ENCODE results near the gene MTSS2. TPM values are rescaled to one million over a fixed set of nuclear protein-coding genes. Genes with fewer than 3 reads are reported as not detected.
A peak's percentile ranks its signal among the peaks of the same experiment; 100 is the strongest.

Gene MTSS2
- total RNA-seq, 1 donor from 2014 or later: 83.9 TPM

DNA sequence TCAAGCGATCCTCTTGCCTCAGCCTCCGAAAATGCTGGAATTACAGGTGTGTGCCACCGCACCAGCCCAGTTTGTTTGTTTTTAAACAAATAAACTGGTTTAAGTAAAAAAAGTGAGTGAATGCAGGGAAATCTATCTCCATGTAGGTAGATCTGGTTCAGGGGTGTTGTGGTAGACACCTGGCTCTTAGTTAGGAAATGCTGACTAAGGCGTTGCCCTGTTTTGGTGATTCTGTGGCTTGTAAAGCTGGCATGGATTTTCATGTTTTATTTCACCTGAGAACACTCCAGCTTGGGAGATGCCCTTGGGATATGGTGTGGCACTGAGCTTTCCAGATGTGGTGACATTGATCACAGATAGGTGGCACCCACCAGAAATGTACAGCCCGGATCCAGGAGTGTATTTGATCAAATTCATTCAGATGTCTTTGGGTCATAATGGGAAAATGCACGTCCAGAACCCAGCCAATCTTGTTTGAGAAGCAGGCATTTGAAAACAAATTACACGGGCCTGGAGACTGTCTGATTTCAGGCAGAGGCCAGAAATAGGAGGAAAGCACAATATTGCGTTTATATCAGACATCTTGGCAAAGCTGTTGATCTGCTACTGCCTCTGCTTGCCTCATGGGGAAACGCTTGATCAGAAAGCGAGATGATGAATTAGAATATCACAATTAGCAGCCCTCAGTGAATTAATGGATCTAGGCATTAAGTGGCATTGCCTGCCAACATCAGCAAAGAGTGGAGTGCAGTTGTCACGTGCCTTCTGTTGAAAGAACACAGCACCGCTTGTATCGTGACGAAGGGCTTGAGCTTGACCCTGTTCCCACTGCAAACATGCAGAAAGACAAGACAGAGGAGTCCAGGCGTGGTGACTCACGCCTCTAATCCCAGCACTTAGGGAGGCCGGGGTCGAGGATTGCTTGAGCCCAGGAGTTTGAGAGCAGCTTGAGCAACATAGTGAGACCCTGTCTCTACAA lies 46.8 kb downstream of the MTSS2 start:
- no peak overlapping the region for H3K4me3 ChIP-seq
- intact Hi-C loops (cut with micrococcal nuclease): no loop called here
- H3K4me1 ChIP-seq: peaks cover 7% of the 10 kb centered on the region
- H3K9me3 ChIP-seq (replicated peaks): no peaks in the 10 kb centered on the region
- TF ChIP-seq, protein P1, sequence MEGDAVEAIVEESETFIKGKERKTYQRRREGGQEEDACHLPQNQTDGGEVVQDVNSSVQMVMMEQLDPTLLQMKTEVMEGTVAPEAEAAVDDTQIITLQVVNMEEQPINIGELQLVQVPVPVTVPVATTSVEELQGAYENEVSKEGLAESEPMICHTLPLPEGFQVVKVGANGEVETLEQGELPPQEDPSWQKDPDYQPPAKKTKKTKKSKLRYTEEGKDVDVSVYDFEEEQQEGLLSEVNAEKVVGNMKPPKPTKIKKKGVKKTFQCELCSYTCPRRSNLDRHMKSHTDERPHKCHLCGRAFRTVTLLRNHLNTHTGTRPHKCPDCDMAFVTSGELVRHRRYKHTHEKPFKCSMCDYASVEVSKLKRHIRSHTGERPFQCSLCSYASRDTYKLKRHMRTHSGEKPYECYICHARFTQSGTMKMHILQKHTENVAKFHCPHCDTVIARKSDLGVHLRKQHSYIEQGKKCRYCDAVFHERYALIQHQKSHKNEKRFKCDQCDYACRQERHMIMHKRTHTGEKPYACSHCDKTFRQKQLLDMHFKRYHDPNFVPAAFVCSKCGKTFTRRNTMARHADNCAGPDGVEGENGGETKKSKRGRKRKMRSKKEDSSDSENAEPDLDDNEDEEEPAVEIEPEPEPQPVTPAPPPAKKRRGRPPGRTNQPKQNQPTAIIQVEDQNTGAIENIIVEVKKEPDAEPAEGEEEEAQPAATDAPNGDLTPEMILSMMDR (IDR thresholded peaks at IDR 0.05; ENCODE audit: borderline replicate concordance): no peak
- peak overlapping the region; percentile 17 for H3K27ac ChIP-seq (replicated peaks)
- no peak for DNase-seq
- no peaks in the 10 kb centered on the region for H3K27me3 ChIP-seq (ENCODE audit: low read depth)
- H3K36me3 ChIP-seq: no peaks in the 10 kb centered on the region

Other genes with a start within 250 kb of the MTSS2 start
- gene ST3GAL2, start 247.0 kb downstream of the MTSS2 start, total RNA-seq: 22.3 TPM
- gene FCSK, start 231.5 kb downstream of the MTSS2 start, total RNA-seq: 7.4 TPM
- 43.7 TPM for gene COG4, start 162.5 kb downstream of the MTSS2 start, total RNA-seq
- gene SF3B3, start 162.2 kb downstream of the MTSS2 start, total RNA-seq: 129 TPM
- 2.1 TPM for gene IL34, start 39.5 kb downstream of the MTSS2 start, total RNA-seq
- 21.0 TPM for gene VAC14, start 115.1 kb upstream of the MTSS2 start, total RNA-seq